PC-3 (cell line): Measurements from ENCODE around the gene NTPCR. TPM values are rescaled to one million over a fixed set of nuclear protein-coding genes. Genes with fewer than 3 reads are reported as not detected.
"Not testable (repeated sequence)": the region's sequence is repeated elsewhere in the genome, so short reads cannot be mapped to it uniquely, and the experiment has no call there.

Experiments
- ATAC-seq: fragments of 200-7000 bp; cut with Tn5 transposase; 2 replicates; pipeline ENCODE4 v1.9.1; 2020; ENCODE audit warnings: mild to moderate bottlenecking, moderate library complexity
- BruUV-seq: library from RNA; stranded (reverse); fragments of 400-500 nt; replicated peaks from 2 replicates; lab custom pipeline; 2021; lab: Mats Ljungman, UMichigan
- CTCF ChIA-PET: fragments of 300-600 bp; sonication (Branson Sonifier 250); formaldehyde crosslinking; loops from one replicate; lab custom pipeline; 2022; ENCODE audit warnings: antibody characterized with exemption; lab: Charles Lee
- POLR2A ChIA-PET: fragments of 300-600 bp; sonication (Branson Sonifier 250); formaldehyde crosslinking; loops from one replicate; lab custom pipeline; 2022; ENCODE audit warnings: antibody characterized with exemption; ENCODE audit not compliant: unreplicated experiment; lab: Charles Lee
- DNase-seq: peaks from one replicate; pipeline ENCODE4 v3.0.0-alpha.2; 2015
- H2AFZ ChIP-seq: fragments of 300-600 bp; sonication (generic); 2 replicates; pipeline ENCODE4 v1.6.0; 2016; ENCODE audit warnings: antibody characterized with exemption, low read length
- H3F3A ChIP-seq: fragments of 300-600 bp; sonication (generic); one replicate; pipeline ENCODE4 v1.6.0; 2017; ENCODE audit warnings: antibody characterized with exemption, low read length, control low read depth, mild to moderate bottlenecking; ENCODE audit not compliant: unreplicated experiment
- H3K27ac ChIP-seq: fragments of 300-600 bp; sonication (generic); 2 replicates; pipeline ENCODE4 v1.5.1; 2016; ENCODE audit warnings: mild to moderate bottlenecking, low read length
- H3K27me3 ChIP-seq: fragments of 300-600 bp; sonication (generic); 2 replicates; pipeline ENCODE4 v1.6.1; 2016; ENCODE audit warnings: low read length, mixed read lengths
- H3K36me3 ChIP-seq: fragments of 300-600 bp; sonication (generic); 2 replicates; pipeline ENCODE4 v1.6.1; 2016; ENCODE audit warnings: low read depth, mixed run types, low read length, mixed read lengths
- H3K4me1 ChIP-seq: fragments of 300-600 bp; sonication (generic); 2 replicates; pipeline ENCODE4 v1.5.1; 2016; ENCODE audit warnings: low read length; ENCODE audit not compliant: insufficient read depth
- H3K4me2 ChIP-seq: fragments of 300-600 bp; sonication (generic); 2 replicates; pipeline ENCODE4 v1.6.0; 2016; ENCODE audit warnings: low read length
- H3K4me3 ChIP-seq: fragments of 300-600 bp; sonication (generic); 2 replicates; pipeline ENCODE4 v1.5.1; 2016; ENCODE audit warnings: mild to moderate bottlenecking, low read length, mixed read lengths
- H3K79me2 ChIP-seq: fragments of 300-600 bp; sonication (generic); 2 replicates; pipeline ENCODE4 v1.6.1; 2017; ENCODE audit warnings: low read length, mixed read lengths
- H3K9ac ChIP-seq: fragments of 300-600 bp; sonication (generic); 2 replicates; pipeline ENCODE4 v1.6.0; 2016; ENCODE audit warnings: mild to moderate bottlenecking, low read length
- H3K9me2 ChIP-seq: fragments of 300-600 bp; sonication (generic); replicated peaks from 2 replicates; pipeline ENCODE4 v1.6.1; 2016; ENCODE audit warnings: mixed run types, low read length, mixed read lengths
- H3K9me3 ChIP-seq: fragments of 300-600 bp; sonication (generic); 2 replicates; pipeline ENCODE4 v1.6.1; 2016; ENCODE audit warnings: low read length, mixed read lengths
- H4K20me1 ChIP-seq: fragments of 300-600 bp; sonication (generic); 2 replicates; pipeline ENCODE4 v1.6.1; 2016; ENCODE audit warnings: low read length, mixed read lengths
- CTCF ChIP-seq: fragments of 300-600 bp; sonication (generic); conservative IDR thresholded peaks from 2 replicates; pipeline ENCODE4 v1.5.1; 2017; ENCODE audit warnings: antibody characterized with exemption, low read depth, mild to moderate bottlenecking, low read length
- EZH2 ChIP-seq: fragments of 300-600 bp; sonication (generic); IDR thresholded peaks from one replicate; pipeline ENCODE4 v1.6.1; 2017; ENCODE audit warnings: antibody characterized with exemption, mild to moderate bottlenecking, low read length; ENCODE audit not compliant: unreplicated experiment
- EZH2phosphoT487 ChIP-seq: fragments of 300-600 bp; sonication (generic); IDR thresholded peaks from 2 replicates; pipeline ENCODE4 v1.6.1; 2018; ENCODE audit warnings: mild to moderate bottlenecking, antibody characterized with exemption, low read length, borderline replicate concordance
- intact Hi-C: fragments of 100-400 bp; cut with micrococcal nuclease; formaldehyde crosslinking; loops from 2 replicates; pipeline ENCODE4 v1.9.0; 2023
- total RNA-seq: library from RNA; depleted of rRNA; stranded (reverse); fragments of >200 nt; gene quantifications from 2 replicates; pipeline ENCODE4 v1.2.3, GENCODE V29; 2014

NTPCR gene
- total RNA-seq, 1 experiment from 2014 or later: 43.1 TPM

- BruUV-seq: no TSS peak
Measured at GRCh38 chr1:232925421-232926220, 24.8 kb upstream of the NTPCR start.

GRCh38 chr1:232927166-232927565 lies 23.2 kb upstream of the NTPCR start:
- H4K20me1 ChIP-seq, H3K27ac ChIP-seq, H3K9me2 ChIP-seq, H3K4me3 ChIP-seq, H3K4me2 ChIP-seq, intact Hi-C loops, ATAC-seq, H3K9me3 ChIP-seq, H3K36me3 ChIP-seq, BruUV-seq, H3F3A ChIP-seq, POLR2A ChIA-PET, H3K27me3 ChIP-seq, H3K79me2 ChIP-seq, DNase-seq, H3K4me1 ChIP-seq, H2AFZ ChIP-seq, H3K9ac ChIP-seq, CTCF ChIA-PET: not testable (repeated sequence)

More at GRCh38 chr1:232925421-232926220, 24.8 kb upstream of the NTPCR start:
- ChIA-PET CTCF (no interaction called here), POLR2A (no interaction called here)
- Histone ChIP-seq H3F3A (no peaks in the 10 kb centered on the region), H3K4me3 (no peak overlapping the region), H3K27me3 (no peaks in the 10 kb centered on the region), H3K4me1 (peaks cover 8% of the 10 kb centered on the region; the same call in 1 of the 2 replicates), H3K36me3 (no peaks in the 10 kb centered on the region), H3K4me2 (no peak overlapping the region), H3K9me2 (no peaks in the 10 kb centered on the region), H4K20me1 (no peaks in the 10 kb centered on the region), H3K9me3 (no peaks in the 10 kb centered on the region), H3K9ac (no peak overlapping the region), H2AFZ (no peak overlapping the region), H3K27ac (no peak overlapping the region), H3K79me2 (no peaks in the 10 kb centered on the region)
- no peak for DNase-seq
- ATAC-seq: no peak
- intact Hi-C loops: no loop called here
- TF ChIP-seq CTCF (no peak), EZH2 (no peak), EZH2phosphoT487 (no peak)

GRCh38 chr1:232927830-232928505 lies 22.4 kb upstream of the NTPCR start:
- Histone ChIP-seq H3K9me2 (no peaks in the 10 kb centered on the region), H3K36me3 (no peaks in the 10 kb centered on the region), H3K27ac (no peak overlapping the region), H3K4me1 (peaks cover 8% of the 10 kb centered on the region; the same call in 1 of the 2 replicates), H3K27me3 (no peaks in the 10 kb centered on the region), H3K9me3 (no peaks in the 10 kb centered on the region), H3K79me2 (no peaks in the 10 kb centered on the region), H2AFZ (no peak overlapping the region), H4K20me1 (no peaks in the 10 kb centered on the region), H3K4me2 (no peak overlapping the region), H3K9ac (no peak overlapping the region), H3K4me3 (no peak overlapping the region), H3F3A (no peaks in the 10 kb centered on the region)
- ATAC-seq (no peak), DNase-seq (no peak)
- ChIA-PET POLR2A (no interaction called here), CTCF (no interaction called here)
- no peak for TF ChIP-seq EZH2phosphoT487
- no peak for TF ChIP-seq EZH2
- no peak for TF ChIP-seq CTCF
- BruUV-seq: no TSS peak
- intact Hi-C loops: no loop called here
